DMS 273 (cell line): Measurements from ENCODE around the gene FSTL3.
"Not testable (repeated sequence)": the region's sequence is repeated elsewhere in the genome, so short reads cannot be mapped to it uniquely, and the experiment has no call there.

Experiments
- DNase-seq: peaks from one replicate; lab custom pipeline; 2025; ENCODE audit not compliant: unreplicated experiment; lab: John Stamatoyannopoulos, UW

The FSTL3 gene

GRCh38 chr19:660793-661426 lies 15.3 kb upstream of the FSTL3 start:
- no peak for DNase-seq

- peak; percentile 45 for DNase-seq
Measured at GRCh38 chr19:661427-662196, 14.6 kb upstream of the FSTL3 start.

- peak; percentile 74 for DNase-seq
Measured at GRCh38 chr19:662207-662961, 13.8 kb upstream of the FSTL3 start.

- peak; percentile 98 for DNase-seq
Measured at GRCh38 chr19:662962-663681, 13.1 kb upstream of the FSTL3 start, which contains the start of gene RNF126. Gene RNF126, minus strand, starts transcription at chr19:663214. Its CDS starts 93 bp downstream, at chr19:663121.

GRCh38 chr19:663682-664117 lies 12.5 kb upstream of the FSTL3 start:
- DNase-seq, result no peak

GRCh38 chr19:664913-665443 lies 11.2 kb upstream of the FSTL3 start:
- DNase-seq, result peak; percentile 95

- DNase-seq, result not testable (repeated sequence)
Measured at GRCh38 chr19:666985-667573, 9.1 kb upstream of the FSTL3 start.

GRCh38 chr19:668675-669434 lies 7.3 kb upstream of the FSTL3 start:
- not testable (repeated sequence) for DNase-seq

GRCh38 chr19:670609-671075 lies 5.5 kb upstream of the FSTL3 start:
- DNase-seq, result peak; percentile 48

GRCh38 chr19:674282-675151 lies 1.7 kb upstream of the FSTL3 start:
- no peak for DNase-seq

GRCh38 chr19:676007-676338 lies 219 bp upstream of the FSTL3 start:
- DNase-seq, result no peak

GRCh38 chr19:677201-677600 lies 1.0 kb downstream of the FSTL3 start:
- peak; percentile 66 for DNase-seq

GRCh38 chr19:677601-678436 lies 1.6 kb downstream of the FSTL3 start:
- DNase-seq, result peak; percentile 44

- DNase-seq, result no peak
Measured at GRCh38 chr19:678791-679388, 2.7 kb downstream of the FSTL3 start.

GRCh38 chr19:679418-680286 lies 3.5 kb downstream of the FSTL3 start:
- peak; percentile 85 for DNase-seq

GRCh38 chr19:680287-681028 lies 4.3 kb downstream of the FSTL3 start:
- DNase-seq, result peak; percentile 98
